ENCODE data around the gene CLOCK.

DNA sequence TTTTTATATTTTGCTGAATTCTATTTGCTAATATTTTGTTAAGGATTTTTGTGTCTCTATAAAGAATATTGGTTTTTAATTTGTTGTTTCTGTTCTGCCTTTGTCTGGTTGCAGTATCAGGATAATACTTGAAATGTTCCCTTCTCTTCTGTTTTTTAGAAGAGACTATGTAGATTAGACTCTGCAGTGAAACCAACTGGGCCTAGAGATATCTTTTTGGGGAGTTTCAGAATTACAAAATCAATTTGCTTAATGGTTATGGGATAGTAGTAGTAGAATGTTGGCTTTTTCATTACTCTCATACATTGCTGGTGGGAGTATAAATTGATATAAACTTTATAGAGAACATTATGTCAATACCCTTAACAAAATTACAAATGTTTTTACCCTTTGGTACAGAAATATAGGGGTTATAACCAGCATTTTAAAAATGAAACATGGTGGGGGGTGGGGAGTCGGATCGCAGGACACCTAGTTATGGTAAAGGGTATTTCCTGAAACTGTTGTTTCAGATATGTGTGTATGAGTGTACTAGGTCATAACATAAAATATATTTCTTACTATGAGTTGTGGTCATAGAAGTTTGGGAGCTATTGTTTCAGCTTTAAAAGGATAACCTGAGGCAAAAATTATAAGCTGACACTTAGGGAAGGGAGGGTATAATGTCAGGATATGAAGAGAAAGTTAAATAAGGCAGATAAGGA is 29.0 kb downstream of the CLOCK start:
- TF ChIP-seq YY1 (IDR thresholded peaks at IDR 0.05; ENCODE audit: insufficient read depth, insufficient read length) (no peak), SUZ12 (IDR thresholded peaks at IDR 0.05; ENCODE audit: extremely low read depth, insufficient read depth, insufficient read length) (no peak)
